Glomerular visceral epithelial cell (primary cell): Measurements from ENCODE around the gene CDK6.

Experiments
- DNase-seq: peaks from one replicate; pipeline ENCODE4 v3.0.0-alpha.2; 2016; ENCODE audit errors: extremely low spot score

CDK6 gene

DNA sequence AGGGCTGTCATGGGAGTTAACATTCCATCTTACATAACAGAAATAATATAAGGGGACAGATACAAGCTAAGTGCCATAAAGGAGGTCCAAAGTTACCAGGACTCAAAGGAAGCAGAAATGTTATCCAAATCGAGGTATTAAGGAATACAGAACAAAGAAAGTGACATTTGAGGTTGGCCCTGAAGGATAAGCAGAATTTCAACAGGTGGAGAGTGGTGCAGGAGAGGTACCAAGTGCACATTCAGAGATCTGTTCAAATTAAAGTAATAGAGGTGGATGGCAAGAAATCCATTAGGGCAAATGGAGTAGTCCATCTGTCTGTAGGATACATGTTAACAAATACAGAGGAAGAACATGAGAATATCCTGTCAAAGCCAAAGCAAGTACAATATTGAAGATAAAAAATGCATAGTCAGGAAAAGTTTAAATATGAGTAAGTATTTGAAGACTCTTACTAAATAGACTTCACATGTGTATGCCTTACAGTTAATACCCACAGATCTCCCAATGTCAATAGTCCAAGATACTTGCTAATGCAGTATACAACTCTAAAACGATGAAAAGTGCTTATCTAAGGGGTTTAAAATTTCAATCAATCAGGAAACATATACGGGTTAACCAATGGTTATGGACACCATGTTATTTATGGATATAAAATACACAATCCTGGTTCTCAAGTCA lies 10.0 kb downstream of the CDK6 start:
- DNase-seq, result no peak

DNA sequence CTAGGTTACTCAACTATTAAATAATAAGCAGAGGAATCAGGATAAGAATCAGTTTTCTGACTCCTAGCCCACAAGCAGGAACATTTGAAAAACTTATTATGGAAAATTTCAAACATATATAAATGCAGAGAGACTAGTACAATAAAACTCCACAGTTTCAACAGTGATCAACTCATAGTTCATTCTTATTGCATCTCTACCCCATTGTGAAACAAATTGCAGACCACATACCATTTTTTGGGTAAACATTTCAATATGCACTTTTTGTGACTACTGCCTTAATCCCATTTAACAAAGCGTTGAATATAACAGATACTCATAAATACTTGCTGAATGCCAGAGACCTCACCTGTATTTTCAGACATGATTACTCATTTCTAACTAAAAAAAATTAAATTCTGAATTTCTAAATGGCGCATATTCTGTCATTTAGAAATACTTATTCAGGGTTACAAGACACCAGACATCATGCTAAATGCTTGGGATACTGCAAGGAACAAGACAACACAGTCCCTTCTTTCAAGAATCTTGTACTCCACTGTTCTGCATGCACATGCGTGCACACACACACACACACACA lies 11.4 kb downstream of the CDK6 start:
- DNase-seq, result no peak

DNA sequence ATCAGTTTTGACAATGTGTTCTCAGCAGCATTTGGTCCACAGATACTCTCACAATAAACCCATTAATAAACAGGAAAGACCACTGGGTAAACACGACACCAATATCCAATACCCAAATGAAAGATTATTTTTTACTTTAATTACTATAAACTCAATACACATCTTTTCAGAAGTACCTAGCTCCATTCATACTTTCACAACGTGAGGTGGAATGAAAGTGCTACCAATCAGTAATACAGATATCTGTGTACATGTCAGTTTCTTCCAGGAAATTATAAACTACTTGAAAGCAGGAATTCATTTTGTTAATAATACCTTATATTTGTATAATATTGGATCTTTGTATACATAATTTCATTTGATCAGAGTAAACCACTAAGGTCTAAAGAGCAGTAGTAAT lies 11.9 kb downstream of the CDK6 start:
- DNase-seq, result no peak

DNA sequence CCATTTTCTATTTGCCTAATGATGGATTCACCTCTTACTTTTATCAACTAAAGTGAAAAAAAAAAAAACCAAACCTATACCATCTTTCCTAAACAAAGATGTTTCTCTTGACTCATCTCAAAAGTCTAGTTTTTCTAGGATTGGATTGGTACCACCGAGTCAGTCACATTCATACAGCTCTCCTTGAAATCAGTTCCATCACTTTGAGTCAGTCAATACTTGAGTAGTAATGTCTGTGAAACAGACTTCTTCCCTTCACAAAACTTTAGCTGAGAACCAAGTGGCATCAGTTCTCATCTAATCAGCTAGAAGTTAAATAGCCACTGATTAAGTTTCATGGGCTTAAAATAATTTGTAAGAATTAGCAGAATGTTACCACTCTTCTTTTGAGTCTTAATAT lies 13.3 kb downstream of the CDK6 start:
- no peak for DNase-seq

DNA sequence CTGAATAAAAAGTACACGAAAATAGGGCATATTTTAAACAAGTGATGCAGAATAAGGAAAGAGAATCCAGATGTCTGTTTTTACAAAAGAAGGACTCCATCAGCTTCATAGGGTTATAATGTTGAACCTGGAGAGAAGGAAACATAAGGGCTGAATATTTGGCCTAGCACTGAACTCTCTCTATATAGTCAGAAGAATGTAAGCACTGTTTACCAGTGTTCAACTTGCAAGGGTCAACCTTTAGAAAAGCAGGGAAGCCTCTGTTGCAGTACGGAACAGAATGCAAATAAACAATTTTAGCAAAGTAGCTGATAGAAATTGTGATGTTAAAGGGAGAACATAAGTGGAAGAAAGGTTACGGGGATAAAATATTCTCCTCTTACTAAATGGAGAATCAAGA lies 16.2 kb downstream of the CDK6 start:
- DNase-seq, result no peak

DNA sequence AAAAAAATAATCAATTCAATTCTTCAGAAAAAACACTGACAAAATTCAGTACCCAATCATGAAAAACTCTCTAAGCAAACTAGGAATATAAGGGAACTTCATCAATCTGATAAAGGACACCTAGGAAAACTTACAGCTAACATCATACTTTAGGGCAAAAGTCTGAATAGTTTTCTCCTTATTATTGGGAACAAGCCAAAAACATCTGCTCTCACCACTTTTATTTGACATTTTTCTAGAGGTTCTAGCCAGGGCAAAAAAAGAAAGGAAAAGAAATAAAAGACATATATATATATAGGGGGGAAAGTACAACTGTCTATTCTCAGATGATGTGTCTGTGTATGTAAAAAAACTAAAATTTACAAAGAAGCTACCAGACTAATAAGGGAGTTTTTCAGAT lies 19.0 kb downstream of the CDK6 start:
- DNase-seq, result no peak

DNA sequence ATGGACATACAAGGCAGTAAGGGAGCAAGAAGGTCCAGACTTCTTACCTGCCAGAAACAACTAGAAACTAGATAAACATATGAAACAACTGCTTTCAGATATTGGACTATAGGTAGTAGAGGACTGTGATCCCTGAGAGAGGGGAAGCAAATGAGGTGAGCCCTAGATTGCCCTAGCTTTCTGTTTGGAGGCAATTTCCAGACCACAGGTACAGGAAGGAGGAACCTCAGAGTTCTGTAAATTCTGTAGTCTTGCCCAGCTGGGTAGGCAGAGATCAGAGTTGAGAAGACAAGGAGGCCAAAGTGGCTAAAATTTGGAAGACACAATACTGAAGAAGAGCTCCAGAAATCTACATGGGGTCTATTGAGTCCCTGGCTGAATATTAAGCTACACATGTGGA lies 21.0 kb downstream of the CDK6 start:
- DNase-seq, result no peak

DNA sequence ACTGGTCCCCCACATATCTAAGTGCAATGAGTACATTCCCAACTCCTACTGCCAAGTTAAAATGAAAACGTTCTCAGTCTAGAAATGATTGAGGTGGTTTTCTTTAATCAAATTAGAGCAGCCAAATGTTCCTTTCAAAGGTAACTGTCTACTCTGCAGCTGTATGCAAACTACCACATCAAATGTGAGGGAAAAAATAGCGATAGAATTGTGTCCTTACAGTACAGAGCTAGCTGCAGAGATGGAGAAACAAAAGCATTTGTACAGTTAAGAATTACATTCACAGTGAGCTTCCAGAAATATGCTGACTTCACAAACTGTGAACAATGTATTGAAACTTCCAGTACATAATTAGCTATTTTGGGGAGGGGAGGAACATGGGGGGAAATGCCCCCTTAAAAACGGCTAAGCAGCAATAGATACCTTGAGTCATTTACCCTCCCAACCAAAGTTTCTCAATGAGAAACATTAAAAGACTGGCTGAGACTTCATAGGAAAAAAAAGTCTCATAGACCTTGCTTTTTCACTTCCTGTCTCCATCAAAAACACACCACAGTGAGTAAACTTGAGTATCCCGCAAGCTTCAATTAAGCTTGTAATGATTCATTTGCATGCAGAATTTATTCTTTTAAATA lies 22.9 kb downstream of the CDK6 start:
- DNase-seq, result no peak

DNA sequence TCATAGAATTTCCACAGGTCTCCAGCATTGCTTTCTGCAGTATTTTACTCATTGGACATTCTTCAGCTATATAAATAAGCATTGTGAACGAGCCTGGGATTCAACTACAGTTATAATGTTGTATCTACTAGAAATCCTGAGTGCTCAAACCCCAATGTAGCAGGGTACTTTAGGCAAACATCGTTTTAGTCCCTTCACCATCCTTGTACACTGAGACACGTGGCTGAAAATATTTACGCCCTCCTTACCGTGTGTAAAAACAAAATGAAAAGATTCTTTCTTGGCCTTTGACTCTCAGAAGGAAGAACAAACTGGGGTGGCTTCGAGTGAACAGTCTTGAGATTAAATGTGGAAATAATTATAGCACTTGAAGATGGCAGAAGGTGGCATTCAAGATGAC lies 25.2 kb downstream of the CDK6 start:
- DNase-seq, result no peak

DNA sequence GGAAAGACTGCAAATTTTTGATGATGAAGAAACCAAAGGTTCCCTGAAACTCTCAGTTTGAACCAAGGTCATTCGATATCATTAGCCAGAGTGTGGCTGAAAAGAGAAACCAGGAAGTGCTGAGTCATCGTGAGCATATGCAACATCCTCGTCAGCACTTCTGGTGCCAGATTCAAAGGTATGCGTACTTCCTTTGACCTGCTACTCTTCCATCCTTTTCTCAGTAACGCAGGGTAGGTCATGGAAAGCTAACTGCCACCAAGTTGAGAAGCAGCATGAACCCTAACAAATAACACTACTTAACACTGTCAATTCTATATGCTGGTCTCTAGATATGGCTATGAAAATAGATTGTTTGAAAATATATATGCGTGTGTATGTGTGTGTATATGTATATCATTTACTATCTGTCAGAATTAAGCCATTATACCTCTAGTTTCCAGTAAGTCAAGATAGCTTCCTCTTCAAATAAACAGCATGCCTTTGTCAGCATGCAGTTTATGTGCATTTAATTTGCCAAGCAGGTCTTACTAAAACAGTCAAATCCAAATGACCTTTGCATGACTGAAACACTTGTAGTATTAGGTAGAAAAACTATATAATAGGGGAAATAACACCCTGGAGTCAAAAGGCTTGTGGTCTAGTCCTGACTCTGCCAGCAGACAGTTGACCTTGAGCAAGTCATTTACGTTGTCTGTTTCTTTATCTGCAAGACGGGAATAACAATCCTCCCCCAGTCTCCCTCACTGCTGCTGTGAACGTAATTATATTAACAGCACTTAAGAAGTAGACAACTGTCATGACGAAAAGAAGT lies 26.4 kb downstream of the CDK6 start:
- DNase-seq, result peak; percentile 79

DNA sequence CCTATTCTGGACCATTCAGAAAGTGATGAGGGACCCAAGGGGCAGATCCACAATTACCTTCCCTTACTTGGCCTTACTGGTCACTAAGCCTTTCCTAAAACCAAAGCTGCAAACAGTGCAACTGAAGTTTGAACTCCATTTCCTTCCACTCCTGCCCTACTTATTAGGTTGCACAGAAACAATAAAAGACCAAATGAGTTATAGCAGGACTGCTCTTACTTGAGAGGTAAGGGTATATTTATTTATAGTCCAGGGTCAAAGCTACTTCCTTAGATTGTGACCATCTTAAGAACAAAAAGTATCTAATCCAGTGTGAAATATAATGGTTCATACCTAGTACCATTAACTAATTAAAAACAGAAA lies 27.0 kb downstream of the CDK6 start:
- no peak for DNase-seq

DNA sequence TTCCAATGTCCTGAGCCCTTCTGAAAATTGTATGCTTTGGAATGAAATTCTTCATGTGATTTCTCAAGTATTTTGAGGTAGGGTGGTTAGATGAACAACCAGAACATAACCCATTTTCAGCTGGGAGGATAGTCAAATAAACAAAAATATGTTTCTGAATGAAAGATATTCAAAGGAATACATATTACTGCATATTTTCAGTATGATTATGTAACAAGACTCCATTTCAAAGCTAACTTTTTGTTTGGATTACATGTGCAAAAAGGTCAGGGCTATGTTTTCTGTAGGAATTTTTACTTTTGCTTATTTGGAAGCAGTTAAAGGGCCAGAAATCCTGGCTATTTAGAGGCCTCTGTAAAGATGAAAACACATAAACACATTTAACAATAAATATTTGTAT lies 27.7 kb downstream of the CDK6 start:
- DNase-seq, result no peak

DNA sequence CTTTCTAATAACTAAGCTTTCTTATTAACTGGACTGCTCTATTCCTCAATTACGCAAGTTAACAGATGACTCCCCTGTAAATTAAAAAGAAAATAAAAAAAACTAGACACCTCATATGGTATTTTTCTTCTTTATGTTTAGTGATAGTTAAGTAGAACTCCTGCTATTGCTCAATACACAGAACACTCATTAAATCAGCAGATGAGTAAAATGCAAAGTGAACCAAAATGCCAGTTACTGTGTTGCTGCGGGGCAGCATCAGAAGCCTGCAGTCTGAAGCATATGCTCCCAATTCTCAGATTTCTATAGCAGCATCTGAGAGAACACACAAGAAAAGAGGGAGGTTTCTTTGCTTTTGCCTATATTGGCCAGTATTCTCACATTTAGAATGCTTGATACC lies 28.4 kb downstream of the CDK6 start:
- no peak for DNase-seq

DNA sequence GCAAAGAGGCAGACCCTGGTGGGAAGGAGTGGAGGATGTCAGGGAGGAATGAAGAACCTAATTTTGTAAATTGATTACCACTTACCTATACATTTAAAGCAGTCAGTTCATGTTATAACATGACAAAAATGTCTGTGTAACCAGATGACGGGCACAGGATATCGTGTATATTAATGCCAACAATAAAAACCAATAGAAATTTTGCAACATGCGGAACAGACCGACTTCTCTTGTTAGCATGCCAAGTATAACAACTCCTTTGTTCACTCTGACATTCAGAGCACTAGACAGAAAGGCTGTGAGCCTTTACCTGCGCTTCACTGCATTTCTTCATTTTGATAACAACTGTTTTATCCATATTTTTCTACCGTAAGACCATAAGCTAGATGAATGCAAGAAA lies 29.9 kb downstream of the CDK6 start:
- DNase-seq, result no peak

DNA sequence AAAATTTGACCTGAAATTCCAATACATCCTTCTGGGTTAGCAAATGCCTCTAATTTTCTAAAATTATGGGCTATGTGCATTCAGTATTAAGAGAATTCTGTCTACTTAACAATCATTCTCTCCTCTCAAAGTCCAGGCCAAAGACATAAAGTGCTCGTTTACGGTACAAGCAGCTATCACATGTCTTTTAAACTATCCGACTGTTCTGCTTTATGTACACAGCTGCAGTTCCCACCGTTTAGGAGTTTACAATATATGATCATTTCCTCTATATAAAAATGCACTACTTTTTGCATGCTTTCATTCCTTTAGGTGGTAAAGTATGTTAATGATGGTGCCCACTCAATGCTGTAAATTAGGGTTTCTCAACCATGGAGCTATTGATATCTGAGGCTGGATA lies 34.0 kb downstream of the CDK6 start:
- no peak for DNase-seq

DNA sequence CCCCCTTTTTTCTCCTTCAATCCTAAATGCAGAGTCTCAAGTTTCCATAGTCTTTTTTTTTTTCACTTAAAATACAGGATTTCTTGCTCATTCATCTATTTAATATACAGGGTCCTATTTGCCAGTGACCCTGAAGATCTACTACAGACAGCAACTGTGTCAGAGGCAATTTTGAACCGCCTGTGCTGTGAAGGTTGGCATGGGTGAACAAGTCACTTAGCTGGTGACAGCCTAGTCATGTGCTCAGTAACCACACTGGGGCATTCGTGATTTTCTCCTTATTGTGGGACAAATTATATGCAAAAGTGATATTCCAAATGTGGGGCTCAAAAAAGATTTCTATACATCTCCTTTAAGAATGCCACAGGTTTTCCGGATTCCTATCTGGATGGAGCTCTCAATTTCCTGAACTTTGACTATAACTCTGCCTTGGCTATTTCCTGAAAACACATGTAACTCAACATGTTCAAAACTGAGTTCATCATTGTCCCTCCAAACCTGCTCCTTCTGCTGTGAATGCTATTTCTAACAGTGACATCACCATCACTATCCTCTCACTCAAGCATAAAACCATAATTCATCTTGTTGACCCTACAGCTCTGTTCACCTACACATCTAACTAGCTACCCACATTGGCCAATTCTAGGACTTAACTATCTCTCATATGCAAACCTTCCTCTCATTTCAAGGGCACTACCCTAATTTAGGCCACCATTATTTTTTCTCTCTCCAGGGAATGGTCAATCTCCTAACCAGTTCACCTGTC lies 36.7 kb downstream of the CDK6 start:
- peak; percentile 31 for DNase-seq

DNA sequence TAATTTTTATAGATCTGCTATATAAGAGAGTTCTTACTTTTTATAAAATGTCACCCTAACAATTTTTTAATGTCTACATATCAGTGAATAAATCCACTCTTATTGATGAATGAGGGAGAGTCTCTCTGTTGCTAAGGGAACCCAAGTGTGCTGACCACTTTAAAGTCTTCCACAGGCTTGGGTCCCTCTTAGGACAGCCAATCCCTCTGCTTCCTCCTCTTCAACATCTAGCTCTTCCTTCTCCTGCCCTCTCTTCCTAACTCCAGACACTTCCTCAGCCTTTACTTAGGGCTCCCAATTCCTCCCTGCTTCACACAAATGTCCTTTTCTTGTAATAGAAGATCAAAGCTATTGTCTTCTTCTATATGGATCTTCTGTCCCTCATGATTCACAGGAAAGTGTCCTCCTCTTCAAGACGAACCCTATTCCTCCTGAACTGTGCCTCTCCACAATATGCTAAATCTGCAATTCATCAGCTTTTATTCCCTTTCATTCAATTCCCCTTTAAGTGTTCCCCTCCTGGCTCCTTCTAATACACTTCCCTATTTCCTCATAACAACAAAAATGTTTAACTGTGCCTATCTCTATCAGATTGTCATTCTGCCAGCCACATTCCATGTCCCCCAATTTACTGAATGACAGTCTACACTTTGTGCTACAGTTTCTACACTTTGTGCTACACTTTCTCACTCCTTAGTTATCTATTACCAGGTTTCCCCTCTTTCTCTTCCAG lies 37.7 kb downstream of the CDK6 start:
- no peak for DNase-seq

DNA sequence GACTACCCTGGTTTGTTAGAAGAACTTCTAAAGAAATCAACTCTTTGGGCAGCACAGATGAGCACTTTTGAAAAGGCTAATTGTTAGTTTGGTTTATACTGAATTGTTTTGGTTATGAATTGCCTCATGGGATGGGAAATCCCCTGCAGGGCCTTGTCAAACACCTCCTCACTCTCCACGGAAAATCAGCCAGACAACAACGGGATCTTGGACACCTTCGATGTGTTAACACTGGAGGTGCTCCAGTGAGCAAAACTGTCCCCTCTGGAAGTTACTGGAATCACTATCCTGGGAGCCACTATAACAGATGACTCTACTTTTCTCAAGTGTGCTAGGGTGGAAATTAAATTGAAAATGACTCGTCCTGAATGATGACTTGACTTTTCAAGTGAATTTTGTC lies 38.7 kb downstream of the CDK6 start:
- peak; percentile 46 for DNase-seq

DNA sequence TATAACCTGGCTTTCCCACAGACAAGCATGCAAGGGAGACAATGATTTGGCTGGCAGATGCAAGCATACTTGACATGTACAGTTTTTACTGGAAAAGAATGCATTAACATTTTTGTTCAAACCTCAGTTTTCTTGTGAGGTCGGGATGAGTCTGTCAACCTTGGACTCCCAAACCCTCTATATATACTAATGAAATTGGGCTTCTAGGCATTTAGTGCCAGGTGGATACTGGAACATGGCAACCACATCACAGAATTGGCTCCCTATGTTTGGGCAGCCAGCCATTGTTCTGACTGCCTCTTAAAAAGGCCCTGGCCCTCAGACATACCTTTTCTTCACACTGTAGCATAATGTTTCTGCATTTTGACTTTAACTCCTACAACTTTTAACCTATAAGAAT lies 39.1 kb downstream of the CDK6 start:
- DNase-seq, result peak; percentile 35

DNA sequence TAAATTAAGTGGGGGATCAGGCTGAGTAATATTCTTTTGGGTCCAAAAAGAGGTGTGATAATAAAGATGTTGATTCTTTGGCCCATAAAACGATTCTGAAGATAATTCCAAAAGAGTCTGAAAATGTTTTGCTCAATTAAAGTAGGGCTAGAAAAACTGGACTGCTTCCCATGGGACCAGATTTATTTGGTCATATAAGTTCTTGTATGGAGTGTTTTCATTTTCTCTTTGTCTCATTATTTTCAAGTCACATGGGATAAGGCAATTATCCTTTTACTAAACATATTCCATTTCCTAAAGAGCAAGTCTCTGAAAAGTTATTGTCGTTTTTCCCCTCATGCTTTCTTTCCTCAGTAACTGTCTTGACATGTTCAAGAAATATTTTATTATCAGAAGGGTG lies 41.5 kb downstream of the CDK6 start:
- DNase-seq, result no peak

DNA sequence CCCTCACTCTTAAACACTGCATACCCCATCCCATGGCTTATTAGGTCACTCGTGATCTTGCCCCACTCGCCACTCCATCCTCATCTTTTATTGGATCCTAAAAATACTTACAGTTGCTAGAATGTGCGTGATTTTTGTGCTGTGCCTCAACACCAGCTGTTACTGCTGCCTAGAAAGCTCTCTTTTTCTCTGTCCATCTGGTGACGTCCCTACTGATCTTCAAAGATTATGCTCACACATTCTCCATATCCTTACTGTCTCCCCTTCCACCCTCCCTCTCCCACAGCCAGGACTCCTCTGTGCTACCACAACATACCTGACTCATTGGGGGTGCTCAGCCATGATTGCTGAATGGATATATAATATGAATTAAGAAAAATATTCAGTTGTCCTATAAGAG lies 42.0 kb downstream of the CDK6 start:
- no peak for DNase-seq
